ENCODE data around the gene SSR4. TPM values are rescaled to one million over a fixed set of nuclear protein-coding genes. Genes with fewer than 3 reads are reported as not detected.
A peak's percentile ranks its signal among the peaks of the same experiment; 100 is the strongest.

The SSR4 gene
- total RNA-seq, 1 experiment from 2014 or later, result 298 TPM

GRCh38 chrX:153766871-153767673 is 27.4 kb upstream of the SSR4 start:
- H4K20me1 ChIP-seq (ENCODE audit: low read length), result no peaks in the 10 kb centered on the region
- peaks cover 28% of the 10 kb centered on the region for H3K4me1 ChIP-seq (ENCODE audit: insufficient read depth, low read length)
- H3K9me2 ChIP-seq (replicated peaks; ENCODE audit: low read length), result no peaks in the 10 kb centered on the region
- H3K4me2 ChIP-seq (ENCODE audit: low read length), result peak overlapping the region; percentile 97
- BruUV-seq (replicated peaks), result no TSS peak
- POLR2A ChIA-PET (ENCODE audit: unreplicated experiment), result no interaction called here
- H3K9me3 ChIP-seq (ENCODE audit: low read length), result no peaks in the 10 kb centered on the region
- no peak for ATAC-seq
- peak overlapping the region; percentile 68; the same call in 1 of the 2 replicates for H3K4me3 ChIP-seq (ENCODE audit: low read length)
- TF ChIP-seq EZH2phosphoT487 (IDR thresholded peaks at IDR 0.05; ENCODE audit: borderline replicate concordance, low read length) (no peak), CTCF (conservative IDR thresholded peaks at IDR 0.05; ENCODE audit: low read depth, low read length) (no peak), EZH2 (IDR thresholded peaks at IDR 0.05; ENCODE audit: low read length, unreplicated experiment) (no peak)
- no peaks in the 10 kb centered on the region for H3K36me3 ChIP-seq (ENCODE audit: low read depth, low read length)
- CTCF ChIA-PET, result interaction anchor here (1.0 kb wide), 2 partner anchors 156 to 180 kb away, joined by 3 to 5 read pairs; no protein-coding TSS in a partner anchor
- H3K79me2 ChIP-seq (ENCODE audit: low read length), result peaks cover 25% of the 10 kb centered on the region
- intact Hi-C loops (cut with micrococcal nuclease), result no loop called here
- H3K9ac ChIP-seq (ENCODE audit: low read length), result no peak overlapping the region
- no peaks in the 10 kb centered on the region for H3F3A ChIP-seq (ENCODE audit: low read length, unreplicated experiment)
- peak overlapping the region; percentile 86 for H3K27ac ChIP-seq (ENCODE audit: low read length)
- H2AFZ ChIP-seq (ENCODE audit: low read length), result no peak overlapping the region
- no peaks in the 10 kb centered on the region for H3K27me3 ChIP-seq (ENCODE audit: low read length)
- DNase-seq, result no peak

GRCh38 chrX:153767674-153768055 is 26.8 kb upstream of the SSR4 start:
- no peak overlapping the region for H3K4me3 ChIP-seq (ENCODE audit: low read length)
- no peaks in the 10 kb centered on the region for H3K9me3 ChIP-seq (ENCODE audit: low read length)
- ChIA-PET POLR2A (ENCODE audit: unreplicated experiment) (no interaction called here), CTCF (no interaction called here)
- H3K79me2 ChIP-seq (ENCODE audit: low read length), result peaks cover 25% of the 10 kb centered on the region
- H3K9ac ChIP-seq (ENCODE audit: low read length), result no peak overlapping the region
- no peak overlapping the region for H3K4me2 ChIP-seq (ENCODE audit: low read length)
- H3K9me2 ChIP-seq (replicated peaks; ENCODE audit: low read length), result no peaks in the 10 kb centered on the region
- H4K20me1 ChIP-seq (ENCODE audit: low read length), result no peaks in the 10 kb centered on the region
- no peaks in the 10 kb centered on the region for H3F3A ChIP-seq (ENCODE audit: low read length, unreplicated experiment)
- H3K36me3 ChIP-seq (ENCODE audit: low read depth, low read length), result no peaks in the 10 kb centered on the region
- intact Hi-C loops (cut with micrococcal nuclease), result no loop called here
- H3K27me3 ChIP-seq (ENCODE audit: low read length), result no peaks in the 10 kb centered on the region
- DNase-seq (no peak), ATAC-seq (no peak)
- no peak for TF ChIP-seq EZH2phosphoT487 (IDR thresholded peaks at IDR 0.05; ENCODE audit: borderline replicate concordance, low read length)
- no peak for TF ChIP-seq CTCF (conservative IDR thresholded peaks at IDR 0.05; ENCODE audit: low read depth, low read length)
- TF ChIP-seq EZH2 (IDR thresholded peaks at IDR 0.05; ENCODE audit: low read length, unreplicated experiment), result no peak
- BruUV-seq (replicated peaks), result no TSS peak
- no peak overlapping the region for H3K27ac ChIP-seq (ENCODE audit: low read length)
- H2AFZ ChIP-seq (ENCODE audit: low read length), result no peak overlapping the region
- H3K4me1 ChIP-seq (ENCODE audit: insufficient read depth, low read length), result peaks cover 28% of the 10 kb centered on the region
